Stimulated activated CD8-positive, alpha-beta memory T cell treated with anti-CD3 and anti-CD28 coated beads, Interleukin-4, amount 100 ng/mL, for 48 hours (primary cell): ENCODE data around the gene PDCD10.

Experiments used
- DNase-seq: peaks from one replicate; pipeline ENCODE4 v3.0.0-alpha.2; 2020

Gene PDCD10

GRCh38 chr3:167733961-167734497 is 663 bp downstream of the PDCD10 start:
- DNase-seq: no peak

GRCh38 chr3:167732313-167733065 is 2.2 kb downstream of the PDCD10 start:
- DNase-seq: no peak

GRCh38 chr3:167731393-167731792 is 3.3 kb downstream of the PDCD10 start:
- DNase-seq: no peak

- no peak for DNase-seq
These were observed 5.1 kb downstream of the PDCD10 start for GRCh38 chr3:167729591-167729990.

GRCh38 chr3:167728632-167729323 is 5.9 kb downstream of the PDCD10 start:
- no peak for DNase-seq

- DNase-seq: no peak
These were observed 6.5 kb downstream of the PDCD10 start for GRCh38 chr3:167728176-167728575.

GRCh38 chr3:167723872-167724271 is 10.8 kb downstream of the PDCD10 start:
- no peak for DNase-seq

GRCh38 chr3:167723025-167723512 is 11.6 kb downstream of the PDCD10 start:
- no peak for DNase-seq

- no peak for DNase-seq
These were observed 16.1 kb downstream of the PDCD10 start for GRCh38 chr3:167718582-167718981.

GRCh38 chr3:167716920-167717319 is 17.8 kb downstream of the PDCD10 start:
- DNase-seq: no peak

- DNase-seq: no peak
These were observed 19.8 kb downstream of the PDCD10 start for GRCh38 chr3:167714871-167715270.

- DNase-seq: no peak
These were observed 22.2 kb downstream of the PDCD10 start for GRCh38 chr3:167712445-167712844.

- DNase-seq: no peak
These were observed 23.3 kb downstream of the PDCD10 start for GRCh38 chr3:167711439-167711838.

GRCh38 chr3:167710552-167710951 is 24.1 kb downstream of the PDCD10 start:
- no peak for DNase-seq

- no peak for DNase-seq
These were observed 25.0 kb downstream of the PDCD10 start for GRCh38 chr3:167709690-167710089.

GRCh38 chr3:167705840-167706239 is 28.9 kb downstream of the PDCD10 start:
- DNase-seq: no peak

- DNase-seq: no peak
These were observed 33.8 kb downstream of the PDCD10 start for GRCh38 chr3:167700926-167701325.

GRCh38 chr3:167700046-167700445 is 34.6 kb downstream of the PDCD10 start:
- no peak for DNase-seq

- DNase-seq: no peak
These were observed 40.6 kb downstream of the PDCD10 start for GRCh38 chr3:167694121-167694520.

- DNase-seq: no peak
These were observed 43.3 kb downstream of the PDCD10 start for GRCh38 chr3:167691366-167691765.

- DNase-seq: peak; percentile 30
These were observed 50.2 kb downstream of the PDCD10 start for GRCh38 chr3:167684388-167684993.

- no peak for DNase-seq
These were observed 55.2 kb downstream of the PDCD10 start for GRCh38 chr3:167679526-167679925.

- DNase-seq: no peak
These were observed 58.8 kb downstream of the PDCD10 start for GRCh38 chr3:167675848-167676247.

GRCh38 chr3:167673221-167673620 is 61.5 kb downstream of the PDCD10 start:
- DNase-seq: no peak
